HCT116 (cell line): ENCODE measurements around the gene MAU2. TPM values are rescaled to one million over a fixed set of nuclear protein-coding genes. Genes with fewer than 3 reads are reported as not detected.

Source experiments
- ATAC-seq: fragments of 200-7000 bp; cut with Tn5 transposase; 2 replicates; pipeline ENCODE4 v1.9.1; 2020; ENCODE audit warnings: mild to moderate bottlenecking, moderate library complexity
- BruUV-seq: library from RNA; stranded (reverse); fragments of 400-500 nt; replicated peaks from 2 replicates; lab custom pipeline; 2021; lab: Mats Ljungman, UMichigan
- CTCF ChIA-PET: fragments of 300-600 bp; sonication (Branson Sonifier 250); formaldehyde crosslinking; loops from one replicate; lab custom pipeline; 2021; ENCODE audit warnings: antibody characterized with exemption; lab: Charles Lee
- POLR2A ChIA-PET: fragments of 300-600, 350-600 bp; sonication (Branson Sonifier 250); formaldehyde crosslinking; loops from one replicate; lab custom pipeline; 2021; ENCODE audit warnings: antibody characterized with exemption; lab: Charles Lee
- RAD21 ChIA-PET, 2 experiments: fragments of 300-600 bp; sonication (Branson Sonifier 250); formaldehyde crosslinking; loops; one replicate each; lab custom pipeline; 2023; ENCODE audit warnings: low total read pairs in 2 of 2; ENCODE audit not compliant: uncharacterized antibody in 2 of 2, unreplicated experiment in 2 of 2, low non-redundant PET in 1 of 2; lab: Charles Lee
- DNase-seq: peaks from one replicate; pipeline ENCODE4 v3.0.0-alpha.2; 2010; ENCODE audit warnings: low read depth, low spot score
- H2AFZ ChIP-seq: fragments of 200-600 bp; shearing (Covaris generic), sonication (generic); 2 replicates; pipeline ENCODE4 v1.6.1; 2017; ENCODE audit warnings: low read depth, mixed run types, mixed read lengths, antibody characterized with exemption, low read length; ENCODE audit not compliant: poor library complexity, severe bottlenecking
- H3K27ac ChIP-seq: 2 replicates; pipeline ENCODE4 v1.5.1; 2012; ENCODE audit warnings: low read depth, low read length
- H3K27me3 ChIP-seq: fragments of 200-600 bp; sonication (generic); 2 replicates; pipeline ENCODE4 v1.6.1; 2016; ENCODE audit warnings: mixed run types, low read length, mixed read lengths; ENCODE audit not compliant: insufficient read depth
- H3K36me3 ChIP-seq, 2 experiments: fragments of 200-500 bp in 1 of 2; fragments of 200-600 bp in 1 of 2; sonication (Bioruptor generic) in 1 of 2; sonication (generic) in 1 of 2; 2 replicates each; pipeline versions ENCODE4 v1.5.1 to v1.6.1; 2014 to 2016; ENCODE audit warnings: low read length in 2 of 2, inconsistent platforms in 1 of 2, mixed read lengths in 1 of 2, mixed run types in 1 of 2; ENCODE audit not compliant: insufficient read depth in 2 of 2, control insufficient read depth in 1 of 2
- H3K4me1 ChIP-seq, 2 experiments: fragments of 200-600 bp in 1 of 2; sonication (generic) in 1 of 2; 2 replicates each; pipeline versions ENCODE4 v1.5.1 to v1.6.1; 2012 to 2017; ENCODE audit warnings: low read length in 2 of 2, inconsistent platforms in 1 of 2, mild to moderate bottlenecking in 1 of 2, mixed read lengths in 1 of 2, mixed run types in 1 of 2, moderate library complexity in 1 of 2; ENCODE audit not compliant: insufficient read depth in 2 of 2, control insufficient read depth in 1 of 2
- H3K4me2 ChIP-seq: fragments of 200-600 bp; sonication (generic); 2 replicates; pipeline ENCODE4 v1.6.1; 2017; ENCODE audit warnings: mixed run types, low read length, mixed read lengths
- H3K4me3 ChIP-seq, 2 experiments: fragments of 200-600 bp in 1 of 2; sonication (generic) in 1 of 2; replicated peaks in 1 of 2; 2 replicates each; pipeline ENCODE4 v1.5.1; 2011 to 2016; ENCODE audit warnings: low read length in 2 of 2, control low read depth in 1 of 2, low read depth in 1 of 2, mild to moderate bottlenecking in 1 of 2, mixed read lengths in 1 of 2, mixed run types in 1 of 2
- H3K79me2 ChIP-seq: fragments of 200-600 bp; sonication (generic); 2 replicates; pipeline ENCODE4 v1.6.1; 2017; ENCODE audit warnings: mild to moderate bottlenecking, mixed run types, low read length, moderate library complexity, mixed read lengths; ENCODE audit not compliant: insufficient read depth
- H3K9ac ChIP-seq: fragments of 200-600 bp; sonication (generic); 2 replicates; pipeline ENCODE4 v1.6.1; 2016; ENCODE audit warnings: low read length, mixed read lengths
- H3K9me2 ChIP-seq: fragments of 200-600 bp; sonication (generic), shearing (Covaris generic); 2 replicates; pipeline ENCODE4 v1.6.1; 2017; ENCODE audit warnings: mixed run types, mild to moderate bottlenecking, moderate library complexity; ENCODE audit not compliant: insufficient read depth
- H3K9me3 ChIP-seq, 2 experiments: fragments of 200-500 bp in 1 of 2; fragments of 200-600 bp in 1 of 2; sonication (Bioruptor generic) in 1 of 2; sonication (generic) in 1 of 2; 2 replicates each; pipeline ENCODE4 v1.6.1; 2014 to 2017; ENCODE audit warnings: low read length in 2 of 2, mixed read lengths in 2 of 2, inconsistent platforms in 1 of 2, low read depth in 1 of 2, mild to moderate bottlenecking in 1 of 2, mixed run types in 1 of 2, moderate library complexity in 1 of 2; ENCODE audit not compliant: control insufficient read depth in 1 of 2, insufficient read depth in 1 of 2
- H4K20me1 ChIP-seq: fragments of 200-600 bp; sonication (generic), shearing (Covaris generic); 2 replicates; pipeline ENCODE4 v1.6.1; 2017; ENCODE audit warnings: mixed run types, mild to moderate bottlenecking, moderate library complexity; ENCODE audit not compliant: insufficient read depth
- CEBPB ChIP-seq: IDR thresholded peaks from 2 replicates; pipeline ENCODE4 v1.6.1; 2012; ENCODE audit warnings: low read depth
- ELF1 ChIP-seq: IDR thresholded peaks from 2 replicates; pipeline ENCODE4 v1.6.1; 2012; ENCODE audit warnings: low read depth, borderline replicate concordance
- EZH2 ChIP-seq: fragments of 200-600 bp; sonication (generic); IDR thresholded peaks from 2 replicates; pipeline ENCODE4 v1.6.1; 2017; ENCODE audit warnings: antibody characterized with exemption, mixed run types
- EZH2phosphoT487 ChIP-seq: fragments of 200-600 bp; IDR thresholded peaks from 2 replicates; pipeline ENCODE4 v1.6.1; 2018; ENCODE audit warnings: antibody characterized with exemption, borderline replicate concordance
- FOSL1 ChIP-seq: IDR thresholded peaks from 2 replicates; pipeline ENCODE4 v1.6.1; 2012; ENCODE audit warnings: low read depth
- JUND ChIP-seq: IDR thresholded peaks from 2 replicates; pipeline ENCODE4 v1.6.1; 2012
- MAX ChIP-seq: IDR thresholded peaks from 2 replicates; pipeline ENCODE4 v1.6.1; 2012
- POLR2A ChIP-seq: IDR thresholded peaks from 2 replicates; pipeline ENCODE4 v1.7.0; 2011; ENCODE audit warnings: borderline replicate concordance; ENCODE audit not compliant: insufficient read depth, insufficient read length; ENCODE audit errors: extremely low read depth
- POLR2AphosphoS5 ChIP-seq: IDR thresholded peaks from 2 replicates; pipeline ENCODE4 v1.6.1; 2011; ENCODE audit warnings: mild to moderate bottlenecking, low read depth, low read length, moderate library complexity
- RAD21 ChIP-seq: IDR thresholded peaks from 2 replicates; pipeline ENCODE4 v1.6.1; 2012; ENCODE audit warnings: low read depth, mild to moderate bottlenecking
- SIN3A ChIP-seq: IDR thresholded peaks from 2 replicates; pipeline ENCODE4 v1.6.1; 2012; ENCODE audit warnings: low read depth
- SP1 ChIP-seq: IDR thresholded peaks from 2 replicates; pipeline ENCODE4 v1.6.1; 2012; ENCODE audit warnings: low read depth
- SRF ChIP-seq: IDR thresholded peaks from 2 replicates; pipeline ENCODE4 v1.6.1; 2012; ENCODE audit warnings: low read depth
- TCF7L2 ChIP-seq: IDR thresholded peaks from 2 replicates; pipeline ENCODE4 v1.7.0; 2011; ENCODE audit warnings: borderline replicate concordance, inconsistent platforms; ENCODE audit not compliant: insufficient read depth, insufficient read length; ENCODE audit errors: extremely low read depth
- ZNF274 ChIP-seq: fragments of 200-500 bp; sonication (Bioruptor generic); IDR thresholded peaks from 2 replicates; pipeline ENCODE4 v1.6.1; 2014; ENCODE audit warnings: mild to moderate bottlenecking, low read depth, low read length, inconsistent platforms
- intact Hi-C: fragments of 100-400 bp; cut with micrococcal nuclease; formaldehyde crosslinking; loops from 2 replicates; pipeline ENCODE4 v1.10.0; 2022
- total RNA-seq: library from RNA; stranded (reverse); gene quantifications from one replicate; pipeline ENCODE4 v1.2.1, GENCODE V29; 2021; ENCODE audit not compliant: unreplicated experiment
- TF ChIP-seq, protein P1 (sequence below): IDR thresholded peaks from 2 replicates; pipeline ENCODE4 v1.6.1; 2012; ENCODE audit warnings: low read depth
- TF ChIP-seq, protein P2 (sequence below): IDR thresholded peaks from 2 replicates; pipeline ENCODE4 v1.6.1; 2011; ENCODE audit warnings: mild to moderate bottlenecking, low read length, moderate library complexity; ENCODE audit not compliant: insufficient replicate concordance; ENCODE audit errors: extremely low read depth

The MAU2 gene
- total RNA-seq, 1 experiment from 2014 or later, result 36.2 TPM

- TF ChIP-seq TCF7L2, result no peak
- no peak for TF ChIP-seq FOSL1
Measured at GRCh38 chr19:19274146-19274545, 46.5 kb upstream of the MAU2 start (continued).

- CTCF ChIA-PET, result no interaction called here
- intact Hi-C loops, result no loop called here
- H3K27me3 ChIP-seq, result no peaks in the 10 kb centered on the region
- no TSS peak for BruUV-seq
- POLR2A ChIA-PET, result no interaction called here
- no peaks in the 10 kb centered on the region for H3K79me2 ChIP-seq
- peaks cover 7 to 13% of the 10 kb centered on the region in 2 experiments; a peak in 3 of 4 replicates for H3K36me3 ChIP-seq
- RAD21 ChIA-PET, result no interaction called here
- ATAC-seq (no peak), DNase-seq (no peak)
- no peaks in the 10 kb centered on the region for H3K9me2 ChIP-seq
- H3K9me3 ChIP-seq, result no peaks in the 10 kb centered on the region
- H4K20me1 ChIP-seq, result no peaks in the 10 kb centered on the region
- no peaks in the 10 kb centered on the region for H3K4me1 ChIP-seq
- no peak overlapping the region for H3K9ac ChIP-seq
- no peak overlapping the region for H3K4me2 ChIP-seq
- no peak overlapping the region for H3K27ac ChIP-seq
- no peak overlapping the region for H3K4me3 ChIP-seq
- no peak overlapping the region for H2AFZ ChIP-seq
- no peak for TF ChIP-seq SP1
- TF ChIP-seq, protein P1, sequence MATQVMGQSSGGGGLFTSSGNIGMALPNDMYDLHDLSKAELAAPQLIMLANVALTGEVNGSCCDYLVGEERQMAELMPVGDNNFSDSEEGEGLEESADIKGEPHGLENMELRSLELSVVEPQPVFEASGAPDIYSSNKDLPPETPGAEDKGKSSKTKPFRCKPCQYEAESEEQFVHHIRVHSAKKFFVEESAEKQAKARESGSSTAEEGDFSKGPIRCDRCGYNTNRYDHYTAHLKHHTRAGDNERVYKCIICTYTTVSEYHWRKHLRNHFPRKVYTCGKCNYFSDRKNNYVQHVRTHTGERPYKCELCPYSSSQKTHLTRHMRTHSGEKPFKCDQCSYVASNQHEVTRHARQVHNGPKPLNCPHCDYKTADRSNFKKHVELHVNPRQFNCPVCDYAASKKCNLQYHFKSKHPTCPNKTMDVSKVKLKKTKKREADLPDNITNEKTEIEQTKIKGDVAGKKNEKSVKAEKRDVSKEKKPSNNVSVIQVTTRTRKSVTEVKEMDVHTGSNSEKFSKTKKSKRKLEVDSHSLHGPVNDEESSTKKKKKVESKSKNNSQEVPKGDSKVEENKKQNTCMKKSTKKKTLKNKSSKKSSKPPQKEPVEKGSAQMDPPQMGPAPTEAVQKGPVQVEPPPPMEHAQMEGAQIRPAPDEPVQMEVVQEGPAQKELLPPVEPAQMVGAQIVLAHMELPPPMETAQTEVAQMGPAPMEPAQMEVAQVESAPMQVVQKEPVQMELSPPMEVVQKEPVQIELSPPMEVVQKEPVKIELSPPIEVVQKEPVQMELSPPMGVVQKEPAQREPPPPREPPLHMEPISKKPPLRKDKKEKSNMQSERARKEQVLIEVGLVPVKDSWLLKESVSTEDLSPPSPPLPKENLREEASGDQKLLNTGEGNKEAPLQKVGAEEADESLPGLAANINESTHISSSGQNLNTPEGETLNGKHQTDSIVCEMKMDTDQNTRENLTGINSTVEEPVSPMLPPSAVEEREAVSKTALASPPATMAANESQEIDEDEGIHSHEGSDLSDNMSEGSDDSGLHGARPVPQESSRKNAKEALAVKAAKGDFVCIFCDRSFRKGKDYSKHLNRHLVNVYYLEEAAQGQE, result no peak
- TF ChIP-seq POLR2A, result no peak
- TF ChIP-seq ZNF274, result no peak
- no peak for TF ChIP-seq ELF1
- TF ChIP-seq SRF, result no peak
- TF ChIP-seq CEBPB, result no peak
- TF ChIP-seq POLR2AphosphoS5, result no peak
- no peak for TF ChIP-seq EZH2
- TF ChIP-seq FOSL1, result no peak
- TF ChIP-seq EZH2phosphoT487, result no peak
- TF ChIP-seq JUND, result no peak
- no peak for TF ChIP-seq RAD21
- TF ChIP-seq SIN3A, result no peak
- no peak for TF ChIP-seq MAX
- TF ChIP-seq, protein P2, sequence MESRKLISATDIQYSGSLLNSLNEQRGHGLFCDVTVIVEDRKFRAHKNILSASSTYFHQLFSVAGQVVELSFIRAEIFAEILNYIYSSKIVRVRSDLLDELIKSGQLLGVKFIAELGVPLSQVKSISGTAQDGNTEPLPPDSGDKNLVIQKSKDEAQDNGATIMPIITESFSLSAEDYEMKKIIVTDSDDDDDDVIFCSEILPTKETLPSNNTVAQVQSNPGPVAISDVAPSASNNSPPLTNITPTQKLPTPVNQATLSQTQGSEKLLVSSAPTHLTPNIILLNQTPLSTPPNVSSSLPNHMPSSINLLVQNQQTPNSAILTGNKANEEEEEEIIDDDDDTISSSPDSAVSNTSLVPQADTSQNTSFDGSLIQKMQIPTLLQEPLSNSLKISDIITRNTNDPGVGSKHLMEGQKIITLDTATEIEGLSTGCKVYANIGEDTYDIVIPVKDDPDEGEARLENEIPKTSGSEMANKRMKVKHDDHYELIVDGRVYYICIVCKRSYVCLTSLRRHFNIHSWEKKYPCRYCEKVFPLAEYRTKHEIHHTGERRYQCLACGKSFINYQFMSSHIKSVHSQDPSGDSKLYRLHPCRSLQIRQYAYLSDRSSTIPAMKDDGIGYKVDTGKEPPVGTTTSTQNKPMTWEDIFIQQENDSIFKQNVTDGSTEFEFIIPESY, result no peak
Measured at GRCh38 chr19:19274716-19275565, 45.7 kb upstream of the MAU2 start.
